Tibial nerve (tissue), 4 donors: Measurements from ENCODE around the gene POLK. TPM values are rescaled to one million over a fixed set of nuclear protein-coding genes. Genes with fewer than 3 reads are reported as not detected.

ENCODE experiments used
- DNase-seq, 2 donors: peaks; one replicate each; pipeline ENCODE4 v3.0.0-alpha.2; 2019; ENCODE audit warnings: low spot score in 2 of 2
- H3K27ac ChIP-seq, 4 donors: fragments of 200-600 bp; sonication (generic) in 3 of 4; one replicate each; pipeline ENCODE4 v1.5.1; 2017 to 2019; ENCODE audit warnings: mild to moderate bottlenecking in 1 of 4
- H3K27me3 ChIP-seq, 2 donors: fragments of 200-600 bp; sonication (generic) in 1 of 2; one replicate each; pipeline versions ENCODE4 v1.5.1 to v1.6.0; 2017 to 2019
- H3K36me3 ChIP-seq, 3 donors: fragments of 200-600 bp; sonication (generic); one replicate each; pipeline ENCODE4 v1.5.1; 2018 to 2019
- H3K4me1 ChIP-seq, 4 donors: fragments of 200-600 bp; sonication (generic) in 3 of 4; one replicate each; pipeline ENCODE4 v1.5.1; 2017 to 2019
- H3K4me3 ChIP-seq, 4 donors: fragments of 200-600 bp; sonication (generic) in 3 of 4; one replicate each; pipeline ENCODE4 v1.5.1; 2017 to 2019; ENCODE audit warnings: mild to moderate bottlenecking in 1 of 4, moderate library complexity in 1 of 4
- H3K9me3 ChIP-seq, 4 donors: fragments of 200-600 bp; sonication (generic) in 3 of 4; one replicate each; pipeline ENCODE4 v1.5.1; 2017 to 2019
- CTCF ChIP-seq, 5 experiments: fragments of 200-600 bp in 3 of 5; fragments of 450-650 bp in 2 of 5; sonication (generic) in 3 of 5; IDR thresholded peaks; one replicate each; pipeline ENCODE4 v1.5.1; 2016 to 2019; ENCODE audit warnings: antibody characterized with exemption in 5 of 5, mild to moderate bottlenecking in 3 of 5, moderate library complexity in 2 of 5
- EP300 ChIP-seq, 2 donors: sonication (generic); formaldehyde crosslinking; IDR thresholded peaks; one replicate each; pipeline ENCODE4 v1.6.1; 2017; ENCODE audit warnings: antibody characterized with exemption in 2 of 2, mild to moderate bottlenecking in 1 of 2
- POLR2A ChIP-seq, 2 donors: fragments of 450-650 bp; IDR thresholded peaks; one replicate each; pipeline ENCODE4 v1.6.1; 2017; ENCODE audit warnings: antibody characterized with exemption in 2 of 2, mild to moderate bottlenecking in 2 of 2, moderate library complexity in 2 of 2
- WGBS, 2 donors: methylation state at CpG; one replicate each; pipeline ENCODE4 v1.1.5; 2018; 5-methylcytosine and 5-hydroxymethylcytosine counted together
- total RNA-seq, 4 donors: library from RNA; depleted of rRNA; stranded (reverse); fragments of >200 nt; gene quantifications; one replicate each; pipeline ENCODE4 v1.1.0, GENCODE V29; 2016

Gene POLK
- 10 to 100 TPM; 48.6 to 58.8 (median 56.2) TPM for total RNA-seq

- Histone ChIP-seq H3K4me1 (peaks cover 0 to 53% (median 26%) of the 10 kb centered on the region in 4 donors), H3K27me3 (no peaks in the 10 kb centered on the region), H3K4me3 (peak within 1 kb of the TSS; percentile 61 to 89 (median 80)), H3K27ac (peak within 1 kb of the TSS; percentile 82 to 96 (median 94)), H3K36me3 (no peaks in the 10 kb centered on the region), H3K9me3 (no peaks in the 10 kb centered on the region)
- peak in 1 of 5 experiments; percentile 16 for TF ChIP-seq CTCF (IDR thresholded peaks at IDR 0.05)
- TF ChIP-seq EP300 (IDR thresholded peaks at IDR 0.05) = peak; percentile 88 to 93
- TF ChIP-seq POLR2A (IDR thresholded peaks at IDR 0.05) = peak; percentile 80 to 90
- peak; percentile 94 to 95 for DNase-seq
- 0 to 1% methylated on average over 63 to 65 of the region's 71 CpGs for WGBS, 2 donors
Observed at GRCh38 chr5:75511435-75512382, at the start of gene POLK, which contains the start of gene CERT1. TSS of gene POLK (plus strand) at chr5:75511891. TSS of gene CERT1 (minus strand) at chr5:75511629. CDS start at chr5:75511207, 422 bp downstream.

- H3K27ac ChIP-seq = no peak overlapping the region
Observed at GRCh38 chr5:75463726-75464125, 48.0 kb upstream of the POLK start.

GRCh38 chr5:75465480-75465879 lies 46.2 kb upstream of the POLK start:
- Histone ChIP-seq H3K27me3 (no peaks in the 10 kb centered on the region), H3K27ac (no peak overlapping the region), H3K36me3 (peaks cover 0 to 14% (median 3%) of the 10 kb centered on the region in 3 donors), H3K9me3 (peaks cover 0 to 27% (median 12%) of the 10 kb centered on the region in 4 donors), H3K4me3 (no peak overlapping the region), H3K4me1 (peaks cover 0 to 8% (median 0%) of the 10 kb centered on the region in 4 donors)
- DNase-seq = no peak
- WGBS, 2 donors = 75 to 93% methylated on average over 1 of the region's 1 CpG
- TF ChIP-seq POLR2A (IDR thresholded peaks at IDR 0.05) (no peak), CTCF (IDR thresholded peaks at IDR 0.05) (no peak), EP300 (IDR thresholded peaks at IDR 0.05) (no peak)

More at GRCh38 chr5:75463726-75464125, 48.0 kb upstream of the POLK start:
- 62 to 74% methylated on average over 2 of the region's 2 CpGs for WGBS, 2 donors
- H3K27me3 ChIP-seq = no peaks in the 10 kb centered on the region
- peaks cover 0 to 10% (median 4%) of the 10 kb centered on the region in 4 donors for H3K9me3 ChIP-seq
- peaks cover 0 to 13% (median 0%) of the 10 kb centered on the region in 3 donors for H3K36me3 ChIP-seq
- TF ChIP-seq EP300 (IDR thresholded peaks at IDR 0.05) (no peak), POLR2A (IDR thresholded peaks at IDR 0.05) (no peak), CTCF (IDR thresholded peaks at IDR 0.05) (no peak)
- H3K4me1 ChIP-seq = peaks cover 0 to 8% (median 0%) of the 10 kb centered on the region in 4 donors
- DNase-seq = no peak
- no peak overlapping the region for H3K4me3 ChIP-seq

- TF ChIP-seq CTCF (IDR thresholded peaks at IDR 0.05) = no peak
- TF ChIP-seq EP300 (IDR thresholded peaks at IDR 0.05) = no peak
- TF ChIP-seq POLR2A (IDR thresholded peaks at IDR 0.05) = no peak
- no peak for DNase-seq
- 82 to 88% methylated on average over 6 of the region's 6 CpGs for WGBS, 2 donors
- H3K36me3 ChIP-seq = peaks cover 0 to 14% (median 3%) of the 10 kb centered on the region in 3 donors
- no peaks in the 10 kb centered on the region for H3K27me3 ChIP-seq
- H3K9me3 ChIP-seq = peaks cover 0 to 30% (median 13%) of the 10 kb centered on the region in 4 donors
- no peak overlapping the region for H3K4me3 ChIP-seq
- no peak overlapping the region for H3K27ac ChIP-seq
- peaks cover 0 to 4% (median 0%) of the 10 kb centered on the region in 4 donors for H3K4me1 ChIP-seq
Observed at GRCh38 chr5:75466006-75466716, 45.5 kb upstream of the POLK start.
